GM19452 (cell line): Measurements from ENCODE around the gene PFN3.
"Not testable (repeated sequence)": the region's sequence is repeated elsewhere in the genome, so short reads cannot be mapped to it uniquely, and the experiment has no call there.

ENCODE experiments used
- ATAC-seq: cut with Tn5 transposase; IDR thresholded peaks from one replicate; pipeline ENCODE4 v1.9.1; 2021; ENCODE audit not compliant: unreplicated experiment

PFN3 gene

DNA sequence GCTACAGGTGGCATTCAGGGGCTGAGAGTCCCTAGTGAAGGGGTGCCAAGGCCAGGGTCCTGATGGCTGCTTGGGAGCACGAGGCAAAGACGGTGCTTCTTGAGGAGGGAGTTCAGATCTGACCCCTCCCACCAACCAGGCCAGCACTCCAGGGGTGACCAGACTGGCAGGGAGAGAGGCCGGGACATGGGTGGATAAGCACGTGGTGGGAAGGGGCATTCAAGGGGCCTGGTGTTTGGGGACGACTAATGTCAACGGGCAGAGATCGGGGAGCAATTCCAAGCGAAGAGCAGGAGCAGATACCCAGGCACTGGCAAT is 38.2 kb downstream of the PFN3 start:
- ATAC-seq = no peak

DNA sequence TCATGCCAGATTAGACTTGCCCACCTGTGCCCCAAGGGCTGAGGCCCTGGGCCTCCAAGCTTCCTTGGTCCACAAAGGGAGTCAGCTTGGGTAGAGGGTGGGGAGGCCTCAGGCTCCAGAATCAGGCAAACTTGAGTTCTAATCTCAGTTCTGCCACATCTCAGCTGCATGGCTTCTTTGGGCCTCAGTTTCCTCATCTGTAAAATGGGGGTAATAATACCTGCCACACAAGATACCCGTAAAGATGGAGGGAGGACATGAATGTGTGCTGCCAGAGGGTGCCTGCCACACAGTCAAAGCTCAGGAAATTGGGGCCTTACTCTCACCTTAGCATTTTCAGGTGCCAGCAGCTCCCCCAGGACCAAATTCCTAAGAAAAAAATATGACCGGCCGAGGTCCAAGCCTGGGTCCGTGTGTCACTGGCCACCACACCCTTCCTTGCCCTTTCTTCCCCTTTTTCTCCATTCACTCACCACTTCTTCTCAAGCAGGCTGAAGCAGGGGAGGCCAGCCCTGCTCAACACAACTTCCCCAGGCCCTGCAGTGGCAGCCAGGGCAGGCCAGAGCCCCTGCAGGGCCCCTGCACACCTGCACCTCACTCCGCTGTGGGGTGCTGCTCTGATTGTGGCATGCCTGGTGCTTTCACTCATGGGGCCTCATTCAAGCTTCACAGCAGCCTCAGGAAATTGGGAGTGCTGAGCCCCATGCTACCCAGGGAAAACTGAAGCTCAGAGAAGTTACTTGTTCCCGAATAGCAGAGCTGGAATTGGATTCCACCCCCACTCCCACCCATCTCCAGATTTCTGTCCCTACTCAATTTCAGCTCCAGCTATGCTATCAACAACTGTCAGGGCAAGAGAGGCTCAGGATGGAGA is 38.8 kb downstream of the PFN3 start:
- ATAC-seq = no peak

DNA sequence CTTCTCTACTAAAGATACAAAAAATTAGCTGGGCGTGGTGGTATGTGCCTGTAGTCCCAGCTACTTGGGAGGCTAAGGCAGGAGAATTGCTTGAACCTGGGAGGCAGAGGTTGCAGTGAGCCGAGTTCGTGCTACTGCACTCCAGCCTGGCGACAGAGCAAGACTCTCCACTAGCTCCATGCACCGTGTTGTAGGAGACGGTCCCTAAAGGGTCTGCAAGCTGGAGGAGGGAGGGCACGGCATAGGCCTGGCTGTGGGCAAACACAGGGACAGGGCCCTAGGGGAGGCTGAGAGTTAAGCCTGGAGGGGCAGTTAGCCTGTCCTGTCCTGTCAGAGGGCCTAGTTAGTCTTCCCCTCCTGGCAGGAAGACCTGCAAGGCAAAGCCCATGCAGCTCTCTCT is 39.7 kb downstream of the PFN3 start:
- ATAC-seq = not testable (repeated sequence)

DNA sequence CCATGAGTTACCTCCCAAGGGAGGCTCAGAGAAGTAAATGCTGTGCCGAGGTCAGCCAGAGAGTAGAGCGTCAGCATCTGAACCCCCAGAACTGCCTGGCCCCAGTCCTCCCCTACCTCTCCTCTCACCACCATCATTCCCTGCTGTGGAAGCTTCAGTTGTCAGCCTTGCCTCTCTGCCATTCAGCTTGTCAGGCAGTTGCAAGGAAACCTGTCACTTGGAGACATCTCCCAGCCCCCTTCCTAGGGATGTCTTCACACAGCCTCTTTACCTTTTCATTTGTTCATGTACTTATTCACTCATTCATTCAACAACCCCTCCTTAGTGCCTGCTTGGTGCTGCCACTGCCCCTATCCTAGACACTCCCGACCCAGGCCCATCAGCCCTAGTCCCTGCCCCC is 40.6 kb downstream of the PFN3 start:
- no peak for ATAC-seq

DNA sequence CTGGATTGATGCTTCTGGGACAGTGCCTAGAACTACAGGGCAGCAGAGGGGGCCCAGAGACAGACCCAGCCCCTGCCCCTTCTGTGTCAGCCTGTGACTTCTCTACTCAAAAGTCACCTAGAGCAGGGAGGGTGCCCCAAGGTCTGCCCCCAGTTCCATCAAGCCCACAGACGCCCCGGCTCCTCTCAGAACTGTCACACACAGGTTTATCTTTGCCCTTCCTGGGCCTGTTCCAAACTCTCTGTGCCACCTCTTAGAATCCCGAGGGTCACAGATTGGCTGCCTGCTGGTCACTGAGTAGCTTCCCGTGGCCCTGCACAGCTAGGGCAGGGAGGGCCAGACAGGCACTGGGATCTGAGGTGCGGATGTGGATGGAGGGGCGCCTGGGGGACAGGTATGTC is 41.0 kb downstream of the PFN3 start:
- no peak for ATAC-seq

- ATAC-seq = no peak
Measured at GRCh38 chr5:177358370-177358819, 42.1 kb downstream of the PFN3 start.

GRCh38 chr5:177357459-177358351 is 42.8 kb downstream of the PFN3 start, which contains the start of gene RGS14:
RGS14 (plus strand) TSS chr5:177357924; CDS start chr5:177358025, 101 bp downstream.
- ATAC-seq = peak; percentile 84

DNA sequence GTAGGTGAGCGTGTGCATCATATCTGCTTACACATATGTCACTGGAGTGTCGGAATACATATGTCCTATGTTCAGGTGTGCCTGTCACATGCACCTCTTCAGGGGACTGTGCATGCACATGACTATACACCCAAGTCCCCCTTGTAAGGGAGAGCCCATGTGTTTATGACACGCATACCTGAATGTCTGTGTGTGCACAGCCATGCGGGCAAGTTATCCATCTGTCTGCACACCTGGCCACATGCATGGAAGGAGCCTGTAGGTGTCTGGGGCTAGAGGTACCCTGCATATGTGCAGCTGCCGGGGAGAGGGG is 43.4 kb downstream of the PFN3 start:
- no peak for ATAC-seq

GRCh38 chr5:177356746-177357145 is 43.7 kb downstream of the PFN3 start:
- ATAC-seq = no peak

DNA sequence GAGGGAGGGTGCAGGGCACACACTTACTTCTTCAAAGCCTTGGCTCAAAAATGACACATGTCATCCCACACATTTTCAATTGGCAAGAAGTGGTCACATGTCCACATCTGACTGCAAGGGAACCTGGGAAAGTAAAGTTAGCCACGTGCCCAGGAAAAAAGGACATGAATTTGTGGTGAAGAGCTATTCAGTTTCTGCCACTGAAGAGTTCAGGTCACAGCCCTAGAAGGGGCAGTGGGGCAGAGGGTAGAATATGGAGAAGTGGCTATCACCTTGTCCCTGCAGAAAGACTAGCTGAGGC is 44.6 kb downstream of the PFN3 start:
- ATAC-seq = no peak

DNA sequence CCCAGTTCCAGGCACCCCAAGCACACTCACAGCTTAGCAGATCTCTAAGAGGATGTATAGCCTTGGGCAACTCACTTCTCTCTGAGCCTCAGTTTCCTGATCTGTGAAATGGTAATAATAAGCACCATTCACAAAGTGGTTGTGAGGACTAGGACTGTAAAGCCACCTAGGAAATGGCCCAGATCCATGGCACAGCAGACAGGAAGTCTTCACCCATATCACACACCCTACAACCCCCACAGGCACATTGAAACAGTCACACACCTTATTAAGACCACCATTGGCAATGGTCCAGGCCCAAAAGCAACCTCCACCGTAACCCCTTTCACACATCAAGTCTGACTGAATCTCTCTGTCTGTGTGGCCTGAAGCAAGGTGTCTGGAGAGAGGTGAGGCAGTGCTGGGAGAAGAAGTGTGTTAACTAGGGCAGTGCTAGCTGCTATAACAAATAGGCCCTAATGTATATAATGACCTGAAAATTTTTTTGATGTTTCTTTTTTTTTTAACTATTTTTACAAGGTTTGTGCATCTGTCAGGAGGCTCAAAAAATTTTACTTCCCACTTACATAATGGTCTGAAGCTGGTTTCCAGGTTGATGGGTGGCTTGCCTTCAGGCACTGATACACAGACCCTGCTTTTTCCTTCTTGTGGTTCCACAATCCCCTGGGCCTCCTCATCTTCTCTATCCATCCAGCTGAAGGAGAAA is 45.1 kb downstream of the PFN3 start:
- ATAC-seq = no peak

DNA sequence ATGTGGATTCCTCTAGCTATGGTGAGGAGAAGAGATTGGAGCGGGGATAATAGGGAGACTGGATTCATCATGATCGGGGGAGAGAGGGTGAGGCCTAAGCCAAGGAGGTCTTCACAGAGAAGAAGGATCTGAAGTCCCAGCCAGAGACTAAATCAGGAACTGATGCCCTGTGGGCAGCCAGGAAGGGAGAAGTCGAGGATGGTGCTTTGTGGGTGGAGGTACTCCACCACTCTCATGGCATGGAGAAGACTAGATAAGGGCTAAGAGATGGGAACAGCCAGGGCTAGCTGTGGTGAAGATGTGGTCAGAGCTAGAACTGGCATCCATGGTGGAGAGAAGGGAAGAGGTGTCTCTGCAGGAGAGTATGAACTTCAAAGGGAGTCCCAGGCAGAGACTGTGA is 45.8 kb downstream of the PFN3 start:
- ATAC-seq = no peak

- ATAC-seq = no peak
Measured at GRCh38 chr5:177354256-177354655, 46.2 kb downstream of the PFN3 start.

DNA sequence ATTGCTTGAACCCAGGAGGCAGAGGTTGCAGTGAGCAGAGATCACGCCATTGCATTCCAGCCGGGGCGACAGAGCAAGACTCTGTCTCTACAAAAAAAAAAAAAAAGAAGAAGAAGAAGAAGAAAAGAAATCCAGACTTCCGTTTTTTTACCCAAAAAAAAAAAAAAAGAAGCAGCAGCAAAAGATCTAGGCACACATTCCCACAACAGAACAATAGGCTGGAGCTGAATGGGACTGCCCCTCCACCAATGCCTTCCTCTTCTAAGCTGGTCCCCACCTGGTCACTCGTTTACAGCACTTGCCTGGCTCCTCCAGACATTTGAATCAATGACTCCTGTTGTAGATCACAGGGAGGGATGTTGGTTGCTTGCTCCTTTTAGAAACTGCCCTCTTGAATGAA is 47.4 kb downstream of the PFN3 start:
- no peak for ATAC-seq

DNA sequence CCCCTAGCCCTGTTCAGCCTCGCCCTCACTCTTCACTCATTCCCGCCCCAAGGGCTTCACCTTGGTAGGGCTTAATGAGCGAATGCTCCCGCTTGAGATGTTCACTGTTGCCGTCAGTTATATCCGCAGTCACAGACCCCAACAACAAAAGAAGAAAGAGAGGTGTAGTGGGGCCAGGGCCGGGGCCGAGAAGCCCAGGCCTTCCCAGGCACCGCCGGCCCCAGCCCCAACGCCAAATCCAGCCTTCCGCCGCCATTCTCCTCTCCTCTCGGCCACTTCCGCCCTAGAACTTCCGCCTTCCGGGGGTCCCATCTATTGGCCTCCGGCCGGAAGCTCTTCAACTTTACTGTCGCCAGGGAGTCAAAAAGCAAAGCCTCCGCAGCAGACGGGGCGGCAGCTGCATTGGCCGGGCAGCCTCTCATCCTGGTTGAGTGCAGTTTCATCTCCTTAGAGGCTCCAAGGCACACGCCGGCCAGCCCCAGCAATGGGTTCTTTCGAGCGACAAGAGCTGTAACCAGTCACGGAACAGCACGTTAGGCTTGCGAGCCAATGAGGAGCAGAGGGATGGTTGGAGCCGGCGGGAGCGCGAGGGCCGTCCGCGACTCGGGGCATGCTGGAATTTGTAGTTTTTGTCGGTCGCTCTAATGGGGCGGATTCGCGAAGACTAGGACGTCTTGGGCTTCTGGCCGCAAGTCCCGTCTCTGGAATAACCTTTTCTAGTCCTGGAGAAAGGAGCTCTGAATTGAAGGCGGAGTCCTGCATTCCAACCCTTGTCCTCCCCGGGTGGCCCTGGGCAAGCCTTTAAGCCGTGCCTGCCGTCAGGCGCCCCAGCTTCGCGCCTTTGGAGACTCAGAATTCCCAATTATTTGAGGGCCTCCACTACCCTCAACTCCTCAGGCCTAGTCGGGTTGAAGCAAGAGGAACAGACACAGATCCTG is 48.8 kb downstream of the PFN3 start, which contains the start of gene LMAN2:
Gene LMAN2 (minus strand): TSS at position 277 of the 938 bp plus-strand sequence. CDS start 21 bp downstream, at position 256.
- peak; percentile 96 for ATAC-seq

DNA sequence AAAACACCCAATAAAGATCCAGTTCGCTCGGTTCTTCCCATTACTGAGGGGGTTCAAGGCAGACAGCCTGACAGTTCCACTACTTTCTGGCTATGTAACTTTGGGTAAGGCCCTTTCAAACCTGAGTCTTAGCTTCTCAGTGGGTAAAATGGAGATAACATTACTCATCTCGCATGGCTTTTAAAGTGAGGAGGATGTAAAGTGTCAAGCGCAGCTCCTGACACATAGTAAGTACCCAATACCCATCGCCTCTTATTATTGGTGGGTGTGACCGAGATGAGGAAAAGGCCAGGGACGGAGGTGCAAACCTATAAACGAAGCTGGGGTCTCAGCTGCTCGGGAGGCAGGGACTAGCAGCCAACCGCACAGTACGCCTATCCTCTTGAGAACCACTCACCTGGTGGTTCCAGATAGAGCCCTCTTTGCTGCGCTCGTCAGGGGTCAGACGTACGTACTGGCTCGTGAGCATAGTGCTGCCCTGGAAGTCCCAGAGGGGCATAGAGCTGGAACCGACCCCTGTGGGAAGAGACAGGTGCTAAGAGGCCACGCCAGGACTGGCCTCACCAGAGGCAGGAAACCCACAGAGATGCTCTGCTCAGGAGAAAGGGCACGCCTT is 49.6 kb downstream of the PFN3 start:
- ATAC-seq = no peak
